PC-9 (cell line): Measurements from ENCODE around the gene ST8SIA1. TPM values are rescaled to one million over a fixed set of nuclear protein-coding genes. Genes with fewer than 3 reads are reported as not detected.

Experiments
- BruUV-seq: library from RNA; stranded (reverse); fragments of 400-500 nt; replicated peaks from 2 replicates; lab custom pipeline; 2021; lab: Mats Ljungman, UMichigan
- CTCF ChIA-PET: fragments of 300-600 bp; sonication (Branson Sonifier 250); formaldehyde crosslinking; loops from one replicate; lab custom pipeline; 2022; ENCODE audit warnings: antibody characterized with exemption; lab: Charles Lee
- POLR2A ChIA-PET: fragments of 300-600 bp; sonication (Branson Sonifier 250); formaldehyde crosslinking; loops from one replicate; lab custom pipeline; 2022; ENCODE audit warnings: antibody characterized with exemption; ENCODE audit not compliant: unreplicated experiment; lab: Charles Lee
- DNase-seq, 2 experiments: peaks; one replicate each; pipeline versions ENCODE4 v3.0.0 to v3.0.0-alpha.2; 2015 to 2022; ENCODE audit warnings: mixed read lengths in 1 of 2
- H2AFZ ChIP-seq: fragments of 200-600 bp; sonication (generic); 2 replicates; pipeline ENCODE4 v1.8.1; 2017; ENCODE audit warnings: antibody characterized with exemption
- H3F3A ChIP-seq: fragments of 200-600 bp; sonication (generic); 2 replicates; pipeline ENCODE4 v1.8.1; 2017; ENCODE audit warnings: antibody characterized with exemption, mild to moderate bottlenecking, low read depth; ENCODE audit not compliant: insufficient read depth
- H3K27ac ChIP-seq: fragments of 200-600 bp; sonication (generic); 2 replicates; pipeline ENCODE4 v1.6.1; 2016; ENCODE audit warnings: mixed run types
- H3K27me3 ChIP-seq: fragments of 200-600 bp; sonication (generic); 2 replicates; pipeline ENCODE4 v1.6.1; 2016; ENCODE audit warnings: low read depth, mixed run types; ENCODE audit not compliant: insufficient read depth
- H3K36me3 ChIP-seq: fragments of 200-600 bp; sonication (generic); 2 replicates; pipeline ENCODE4 v1.6.1; 2016; ENCODE audit warnings: low read depth, mixed run types
- H3K4me1 ChIP-seq: fragments of 200-600 bp; sonication (generic); replicated peaks from 2 replicates; pipeline ENCODE4 v1.6.1; 2016; ENCODE audit warnings: mixed run types; ENCODE audit not compliant: insufficient read depth
- H3K4me2 ChIP-seq: fragments of 200-600 bp; sonication (generic); 2 replicates; pipeline ENCODE4 v1.6.1; 2017; ENCODE audit warnings: mixed run types
- H3K4me3 ChIP-seq: fragments of 200-600 bp; sonication (generic); 2 replicates; pipeline ENCODE4 v1.6.1; 2016; ENCODE audit warnings: mixed run types
- H3K79me2 ChIP-seq: fragments of 200-600 bp; sonication (generic); 2 replicates; pipeline ENCODE4 v1.6.1; 2017; ENCODE audit warnings: low read depth, mixed run types
- H3K9me2 ChIP-seq: fragments of 200-600 bp; sonication (generic); 2 replicates; pipeline ENCODE4 v1.8.1; 2017; ENCODE audit warnings: mild to moderate bottlenecking; ENCODE audit not compliant: insufficient read depth
- H3K9me3 ChIP-seq: fragments of 200-600 bp; sonication (generic); 2 replicates; pipeline ENCODE4 v1.8.1; 2016; ENCODE audit warnings: low read depth; ENCODE audit not compliant: insufficient read depth
- H4K20me1 ChIP-seq: fragments of 200-600 bp; sonication (generic); 2 replicates; pipeline ENCODE4 v1.8.1; 2017; ENCODE audit not compliant: insufficient read depth
- CTCF ChIP-seq: fragments of 200-600 bp; sonication (generic); conservative IDR thresholded peaks from 2 replicates; pipeline ENCODE4 v1.6.1; 2017; ENCODE audit warnings: mixed run types, antibody characterized with exemption, mild to moderate bottlenecking, moderate library complexity
- EZH2 ChIP-seq: fragments of 200-600 bp; sonication (generic); IDR thresholded peaks from 2 replicates; pipeline ENCODE4 v1.8.0; 2017; ENCODE audit warnings: antibody characterized with exemption, low read depth
- intact Hi-C: fragments of 100-400 bp; cut with micrococcal nuclease; formaldehyde crosslinking; loops from one replicate; pipeline ENCODE4 v1.10.0; 2022; ENCODE audit not compliant: unreplicated experiment
- total RNA-seq: library from RNA; stranded (reverse); gene quantifications from 2 replicates; pipeline ENCODE4 v1.2.3, GENCODE V29; 2021

Gene ST8SIA1
- total RNA-seq, 1 experiment from 2014 or later, result 3.1 TPM

GRCh38 chr12:22223356-22223755 lies 111.2 kb downstream of the ST8SIA1 start:
- no peak for DNase-seq
- Histone ChIP-seq H3F3A (no peaks in the 10 kb centered on the region), H3K9me2 (no peaks in the 10 kb centered on the region), H3K4me3 (no peak overlapping the region), H3K36me3 (no peaks in the 10 kb centered on the region), H3K4me1 (no peaks in the 10 kb centered on the region), H3K79me2 (no peaks in the 10 kb centered on the region), H3K4me2 (no peak overlapping the region), H3K27ac (no peak overlapping the region), H2AFZ (no peak overlapping the region), H4K20me1 (no peaks in the 10 kb centered on the region), H3K27me3 (no peaks in the 10 kb centered on the region), H3K9me3 (no peaks in the 10 kb centered on the region)
- TF ChIP-seq EZH2 (no peak), CTCF (no peak)
- intact Hi-C loops, result no loop called here
- POLR2A ChIA-PET, result no interaction called here
- CTCF ChIA-PET, result no interaction called here
- no TSS peak for BruUV-seq

GRCh38 chr12:22217556-22217955 lies 117.0 kb downstream of the ST8SIA1 start:
- Histone ChIP-seq H3K36me3 (no peaks in the 10 kb centered on the region), H3K27ac (no peak overlapping the region), H2AFZ (no peak overlapping the region), H3K27me3 (no peaks in the 10 kb centered on the region), H3K9me2 (no peaks in the 10 kb centered on the region), H3K79me2 (no peaks in the 10 kb centered on the region), H3K4me3 (no peak overlapping the region), H3F3A (no peaks in the 10 kb centered on the region), H3K4me2 (no peak overlapping the region), H4K20me1 (no peaks in the 10 kb centered on the region), H3K9me3 (no peaks in the 10 kb centered on the region), H3K4me1 (no peaks in the 10 kb centered on the region)
- DNase-seq, result no peak
- POLR2A ChIA-PET, result no interaction called here
- no TSS peak for BruUV-seq
- intact Hi-C loops, result no loop called here
- CTCF ChIA-PET, result no interaction called here
- TF ChIP-seq EZH2, result no peak
- no peak for TF ChIP-seq CTCF

DNA sequence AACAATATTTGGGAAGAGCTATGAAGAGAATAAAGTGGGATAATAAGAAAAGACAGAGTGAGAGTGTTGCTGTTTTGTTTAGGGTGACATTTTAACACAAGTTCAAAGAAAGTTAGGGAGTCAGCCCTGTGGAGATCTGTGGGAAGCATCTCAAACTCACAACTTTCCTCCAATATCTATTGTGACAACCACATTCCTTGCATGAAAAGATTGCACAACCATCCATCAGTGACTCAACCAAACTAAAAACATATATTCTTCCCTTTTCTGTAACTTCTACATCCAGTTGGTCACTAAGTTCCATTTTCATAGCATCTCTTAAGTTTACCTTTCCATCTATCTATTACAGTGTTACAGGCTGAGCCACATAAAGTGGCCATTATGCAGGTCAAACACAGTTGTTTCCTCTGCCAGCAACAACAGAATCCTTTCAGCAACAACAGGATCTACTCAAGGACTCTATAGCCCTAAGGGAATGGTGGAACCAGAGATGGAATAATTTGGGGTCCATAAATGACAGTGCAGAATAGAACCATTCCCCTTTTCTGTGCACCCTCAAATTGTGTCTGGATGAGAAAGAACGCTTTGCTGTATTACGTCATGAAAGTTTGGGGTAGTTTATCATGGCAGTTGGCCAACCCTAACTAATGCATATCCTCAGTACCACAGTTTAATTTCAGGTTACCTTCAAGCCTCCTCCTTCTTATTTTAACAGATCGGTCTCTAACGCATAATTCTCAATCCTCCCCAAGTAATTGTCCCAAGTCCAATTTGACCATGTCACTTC lies 118.8 kb downstream of the ST8SIA1 start:
- Histone ChIP-seq H3K79me2 (no peaks in the 10 kb centered on the region), H3K27me3 (no peaks in the 10 kb centered on the region), H3K9me3 (no peaks in the 10 kb centered on the region), H2AFZ (no peak overlapping the region), H3K4me1 (no peaks in the 10 kb centered on the region), H4K20me1 (no peaks in the 10 kb centered on the region), H3K4me2 (no peak overlapping the region), H3K36me3 (no peaks in the 10 kb centered on the region), H3K9me2 (no peaks in the 10 kb centered on the region), H3K4me3 (no peak overlapping the region), H3K27ac (no peak overlapping the region), H3F3A (no peaks in the 10 kb centered on the region)
- intact Hi-C loops, result no loop called here
- TF ChIP-seq CTCF, result no peak
- no peak for DNase-seq
- no TSS peak for BruUV-seq
- CTCF ChIA-PET, result no interaction called here
- POLR2A ChIA-PET, result no interaction called here
